GM18951 (cell line): Measurements from ENCODE around the gene IFI44L.

Experiments used
- POLR2A ChIP-seq: IDR thresholded peaks from 4 replicates; pipeline ENCODE4 v1.6.1; 2011; ENCODE audit warnings: mild to moderate bottlenecking; ENCODE audit not compliant: insufficient read length, insufficient read depth; ENCODE audit errors: extremely low read depth
- in situ Hi-C: fragments of 300-500 bp; cut with MboI; formaldehyde crosslinking; loops from one replicate; pipeline ENCODE4 v1.12.0; 2022; ENCODE audit warnings: low sequenced_read_pairs, mixed read lengths, inconsistent platforms; ENCODE audit not compliant: unreplicated experiment

The IFI44L gene

DNA sequence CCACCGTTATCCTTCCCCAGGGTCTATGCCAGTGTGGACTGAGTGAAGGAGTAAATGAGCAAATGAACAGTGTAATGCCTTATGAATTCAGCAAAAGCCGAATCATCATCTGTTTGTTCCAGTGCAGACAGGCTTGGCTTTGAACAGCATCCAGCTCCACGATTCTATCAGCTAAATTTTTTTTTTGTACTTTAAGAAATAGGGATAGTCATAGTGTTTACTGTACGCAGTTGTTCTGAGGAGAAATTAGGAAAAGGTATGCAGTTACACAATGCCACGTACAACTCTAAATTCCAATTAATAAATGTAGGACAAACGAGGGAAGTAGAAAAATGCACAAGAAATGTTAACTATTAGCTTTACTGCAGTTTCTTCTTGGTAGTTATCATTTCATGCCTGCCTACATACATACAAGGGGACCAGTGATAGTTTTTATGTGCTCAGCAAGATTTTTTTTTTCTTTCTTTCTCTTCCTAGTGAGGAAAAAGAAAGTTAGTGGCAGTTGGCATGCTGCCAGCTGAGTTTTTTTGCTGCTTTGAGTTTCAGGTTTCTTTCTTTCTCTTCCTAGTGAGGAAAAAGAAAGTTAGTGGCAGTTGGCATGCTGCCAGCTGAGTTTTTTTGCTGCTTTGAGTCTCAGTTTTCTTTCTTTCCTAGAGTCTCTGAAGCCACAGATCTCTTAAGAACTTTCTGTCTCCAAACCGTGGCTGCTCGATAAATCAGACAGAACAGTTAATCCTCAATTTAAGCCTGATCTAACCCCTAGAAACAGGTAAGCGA is at the start of gene IFI44L:
IFI44L (plus strand) TSS at position 646 of the 777 bp plus-strand sequence. CDS start 7,468 bp downstream, outside the sequence.
- in situ Hi-C loops = no loop called here
- TF ChIP-seq POLR2A = peak; percentile 56

DNA sequence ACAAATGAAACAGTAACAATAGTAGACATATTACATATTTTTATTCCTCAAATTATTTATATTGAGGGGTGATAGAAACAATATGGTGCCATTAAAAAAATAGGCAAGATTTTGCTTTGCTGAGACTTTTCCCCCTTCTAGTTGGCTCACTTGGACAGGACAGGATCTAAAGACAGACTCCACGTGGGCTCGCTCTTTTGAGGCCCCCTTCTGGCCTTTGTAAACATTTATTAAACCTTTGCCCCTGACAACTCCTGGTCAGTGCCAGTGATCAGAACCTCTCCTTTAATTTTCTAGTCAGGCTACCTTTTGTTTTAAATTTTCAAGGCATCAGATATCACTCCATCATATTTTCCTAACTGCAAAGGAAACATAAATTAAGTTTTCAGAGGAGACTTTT is 49.7 kb upstream of the IFI44L start:
- TF ChIP-seq POLR2A = no peak
- in situ Hi-C loops = no loop called here

DNA sequence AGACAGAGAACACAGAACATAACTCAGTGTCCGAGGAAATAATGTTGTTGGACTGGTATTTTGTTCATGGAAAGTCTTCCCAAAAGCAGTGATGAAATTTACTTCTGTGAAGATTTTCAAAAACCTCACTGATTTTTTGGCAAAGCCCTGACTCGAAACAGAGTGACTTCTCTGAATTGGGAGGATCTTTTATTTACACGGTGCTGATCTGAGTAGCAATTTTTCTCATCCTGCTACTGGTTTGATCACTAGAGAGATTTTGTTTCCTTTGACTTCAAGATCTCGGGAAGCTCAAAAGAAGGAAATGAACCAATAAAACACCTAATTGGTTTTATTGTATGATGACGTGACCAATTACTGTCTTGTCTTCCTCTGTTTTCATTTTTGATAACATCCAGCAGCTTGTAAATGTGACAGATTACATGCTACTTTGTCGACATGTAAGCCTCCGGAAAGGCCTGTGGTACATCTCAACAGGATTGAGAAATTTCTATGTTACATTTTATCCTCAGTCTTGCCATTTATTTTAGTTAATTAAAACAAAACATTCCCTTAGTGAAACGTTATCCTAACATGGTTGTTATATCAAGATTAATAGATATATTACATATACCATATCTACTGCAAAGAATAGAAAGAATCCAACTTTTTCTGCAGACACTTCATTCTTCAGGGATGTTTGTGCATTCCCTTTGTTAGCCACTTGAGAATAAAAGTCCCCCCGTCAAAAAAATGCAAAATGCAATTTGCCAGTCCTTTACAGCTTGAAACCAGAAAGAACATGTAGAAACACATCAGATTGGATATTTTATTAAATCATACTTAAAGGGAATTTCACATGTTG is 42.8 kb upstream of the IFI44L start:
- TF ChIP-seq POLR2A = no peak
- in situ Hi-C loops = no loop called here

DNA sequence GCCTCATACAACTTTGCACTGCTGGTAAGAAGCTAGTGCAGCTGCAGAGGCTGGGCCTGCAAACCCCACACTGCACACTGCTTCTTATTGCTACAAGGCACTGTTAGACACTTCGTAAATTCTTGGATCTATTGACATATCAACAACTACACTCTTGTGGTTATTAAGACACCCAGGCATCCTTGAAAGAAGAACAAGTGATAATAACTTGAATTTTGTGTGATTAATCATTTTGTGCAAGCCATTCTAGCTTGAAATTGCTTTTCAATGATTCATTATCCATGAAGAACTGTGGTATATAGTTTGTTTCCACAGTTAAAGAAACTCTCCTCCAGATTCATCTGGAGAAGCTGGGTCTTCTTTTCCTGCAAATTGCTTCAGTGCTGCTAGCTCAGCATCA is 33.7 kb upstream of the IFI44L start:
- in situ Hi-C loops = no loop called here
- TF ChIP-seq POLR2A = no peak

DNA sequence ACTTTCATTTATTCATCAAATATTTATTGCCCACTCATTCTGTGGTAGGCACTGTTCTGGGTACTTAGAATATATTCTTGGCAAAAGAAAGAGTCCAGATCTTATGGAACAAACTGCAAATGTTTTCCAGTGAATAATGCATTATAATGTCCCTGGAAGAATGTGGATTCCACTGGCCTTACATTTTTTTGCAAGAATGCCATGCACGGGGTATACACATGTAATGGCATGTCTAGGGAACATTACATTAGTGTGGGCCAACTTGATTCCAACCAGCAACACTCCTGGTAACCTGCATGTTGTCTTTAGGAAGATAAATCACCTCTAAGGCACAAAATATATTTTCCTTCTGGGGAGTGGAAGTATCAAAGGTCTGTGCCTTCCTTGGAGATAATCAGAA is 33.0 kb upstream of the IFI44L start:
- no peak for TF ChIP-seq POLR2A
- in situ Hi-C loops = no loop called here

DNA sequence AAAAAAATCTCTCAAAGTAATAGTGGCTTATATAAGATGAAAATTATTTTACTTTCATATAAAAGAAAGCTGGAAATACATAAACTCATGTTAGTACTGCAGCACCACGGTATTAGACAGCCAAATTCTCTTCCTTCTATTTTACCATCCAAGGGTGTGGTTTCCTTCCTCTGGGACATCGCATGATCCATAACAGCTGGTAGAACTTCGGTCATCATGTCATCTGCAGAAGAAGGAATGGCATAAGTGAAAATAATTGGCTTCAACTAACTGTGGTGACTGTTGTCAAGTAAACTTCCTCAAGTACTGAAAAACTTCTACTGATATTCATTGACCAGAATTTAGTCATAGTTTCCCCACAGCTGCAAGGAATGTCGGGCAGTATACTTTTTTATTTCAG is 28.3 kb upstream of the IFI44L start:
- in situ Hi-C loops = no loop called here
- TF ChIP-seq POLR2A = no peak

DNA sequence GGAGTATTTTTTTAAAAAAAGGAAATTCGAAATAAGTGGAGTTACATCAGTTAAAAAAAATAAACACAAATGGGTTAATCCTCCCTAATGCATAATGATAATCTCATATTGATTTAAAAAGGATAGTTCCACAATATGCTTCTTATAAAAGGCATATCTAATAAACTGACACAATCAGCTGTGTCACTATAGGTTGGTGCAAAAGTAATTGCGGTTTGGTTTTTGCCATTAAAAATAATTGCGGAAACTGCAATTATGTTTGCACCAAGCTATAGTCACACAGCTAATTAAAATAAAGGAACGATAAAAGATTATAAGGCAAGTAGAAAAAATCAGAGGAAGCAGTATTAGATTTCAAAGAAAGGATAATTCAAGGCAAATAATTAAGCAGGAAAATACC is 21.0 kb upstream of the IFI44L start:
- TF ChIP-seq POLR2A = no peak
- in situ Hi-C loops = no loop called here

DNA sequence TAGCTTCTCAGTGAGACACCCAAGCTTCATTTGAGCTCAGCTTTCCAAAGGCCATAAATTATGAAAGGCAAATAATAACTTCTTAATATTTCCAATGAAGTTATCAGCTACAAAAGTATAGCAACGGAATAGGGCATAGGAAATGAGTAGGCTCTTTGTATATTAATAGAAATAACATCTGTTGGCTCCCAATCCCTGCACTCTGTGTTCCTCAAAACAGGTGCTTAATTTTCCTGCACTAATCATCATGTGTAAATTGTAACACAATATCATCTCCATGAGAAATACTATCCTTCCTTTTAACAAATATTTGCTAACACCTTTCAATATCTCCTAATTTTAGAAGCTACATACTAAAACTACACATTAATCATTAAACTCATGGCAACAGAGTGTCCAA is 19.2 kb upstream of the IFI44L start:
- no peak for TF ChIP-seq POLR2A
- in situ Hi-C loops = loop anchor here (5.0 kb wide), 1 partner anchor 469 kb away; no protein-coding TSS in a partner anchor

DNA sequence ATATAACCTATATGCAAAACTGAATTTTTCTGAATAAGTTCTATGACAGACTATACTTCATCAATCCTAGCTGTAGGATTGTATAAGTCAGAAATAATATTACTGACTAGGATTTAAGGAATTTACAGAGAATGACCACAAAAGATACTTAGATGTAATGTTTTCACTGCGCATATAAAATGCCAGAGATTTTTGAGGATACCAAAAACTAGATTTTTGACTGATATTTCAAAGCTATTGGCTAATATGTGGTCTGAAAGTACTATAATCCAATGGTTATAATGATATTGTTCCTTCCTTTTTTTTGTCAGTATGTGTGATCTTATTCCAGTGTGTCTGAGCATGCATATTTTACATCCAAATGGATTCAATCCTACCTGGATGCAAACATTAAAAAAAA is 17.0 kb upstream of the IFI44L start:
- TF ChIP-seq POLR2A = no peak
- in situ Hi-C loops = loop anchor here (5.0 kb wide), 1 partner anchor 471 kb away; no protein-coding TSS in a partner anchor

DNA sequence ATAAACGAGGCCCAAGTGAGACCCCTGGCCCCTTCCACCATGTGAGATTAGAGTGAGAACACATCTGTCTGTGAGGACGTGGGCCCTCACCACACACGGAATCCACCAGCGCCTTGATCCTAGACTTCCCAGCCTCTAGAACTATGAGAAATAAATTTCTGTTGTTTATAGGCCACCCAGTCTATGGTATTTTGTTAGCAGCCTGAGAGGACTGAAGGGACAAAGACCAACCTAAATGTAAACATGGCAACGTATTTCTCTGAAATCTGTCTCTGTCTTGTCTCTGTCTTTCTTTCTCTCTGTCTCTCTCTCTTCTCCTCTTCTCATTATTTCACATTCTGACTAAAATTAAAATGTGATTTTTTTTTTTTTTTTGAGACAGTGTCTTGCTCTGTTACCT is 15.6 kb upstream of the IFI44L start:
- in situ Hi-C loops = loop anchor here (5.0 kb wide), 1 partner anchor 472 kb away; no protein-coding TSS in a partner anchor
- no peak for TF ChIP-seq POLR2A

DNA sequence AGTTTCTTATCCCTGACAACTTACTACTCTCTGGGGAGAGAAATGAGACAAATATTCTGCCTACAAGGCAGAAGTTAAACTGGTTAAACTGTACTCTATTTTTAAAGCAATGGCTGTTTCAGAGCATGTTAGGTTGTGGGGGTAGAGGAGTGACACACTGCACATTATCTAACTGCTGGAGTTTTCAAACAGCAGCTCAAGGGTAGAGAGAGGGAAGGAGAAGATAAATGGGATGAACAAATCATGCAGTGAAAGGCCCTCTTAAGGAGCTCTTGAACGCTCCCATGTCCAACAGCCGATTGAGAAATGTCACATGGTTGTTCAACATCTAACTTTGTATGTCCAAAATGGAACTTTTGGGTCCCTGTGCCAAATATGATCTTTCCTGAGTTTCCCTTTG is 14.0 kb upstream of the IFI44L start:
- in situ Hi-C loops = no loop called here
- TF ChIP-seq POLR2A = no peak

DNA sequence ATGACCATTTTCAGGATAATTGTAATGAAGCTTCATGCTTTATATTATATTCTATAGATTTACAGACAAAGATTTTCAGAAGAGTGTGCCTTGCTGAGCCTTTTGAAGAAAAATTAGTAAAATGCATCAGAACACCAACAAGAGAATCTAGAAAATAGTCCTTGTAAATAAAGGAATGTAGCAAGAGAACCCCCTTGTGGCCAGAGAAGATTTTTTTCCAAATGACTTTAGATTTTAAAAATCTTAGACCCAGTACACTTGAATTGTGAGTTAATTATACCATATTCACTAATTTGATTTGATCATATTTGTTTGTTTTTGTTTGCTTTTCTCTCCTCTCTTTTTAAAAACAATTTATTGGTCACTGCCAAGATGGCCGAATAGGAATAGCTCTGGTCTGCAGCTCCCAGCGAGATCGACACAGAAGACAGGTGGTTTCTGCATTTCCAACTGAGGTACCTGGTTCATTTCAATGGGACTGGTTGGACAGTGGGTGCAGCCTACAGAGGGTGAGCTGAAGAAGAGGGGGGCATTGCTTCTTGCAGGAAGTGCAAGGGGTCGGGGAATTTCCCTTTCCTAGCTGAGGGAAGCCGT is 12.8 kb upstream of the IFI44L start:
- TF ChIP-seq POLR2A = no peak
- in situ Hi-C loops = no loop called here

DNA sequence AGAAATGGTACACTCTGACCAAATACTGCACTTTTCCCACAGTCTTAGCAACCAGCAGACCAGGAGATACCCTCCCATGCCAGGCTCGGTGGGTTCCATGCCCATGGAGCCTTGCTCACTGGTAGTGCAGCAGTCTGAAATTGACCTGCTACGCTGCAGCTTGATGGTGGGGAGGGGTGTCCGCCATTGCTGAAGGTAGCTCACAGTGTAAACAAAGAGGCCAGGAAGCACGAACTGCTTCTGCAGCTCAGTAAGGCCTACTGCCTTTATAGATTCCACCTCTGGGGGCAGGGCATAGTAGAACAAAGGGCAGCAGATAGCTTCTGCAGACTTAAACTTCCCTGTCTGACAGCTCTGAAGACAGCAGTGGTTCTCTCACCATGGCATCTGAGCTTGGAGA is 12.3 kb upstream of the IFI44L start:
- TF ChIP-seq POLR2A = no peak
- in situ Hi-C loops = no loop called here

DNA sequence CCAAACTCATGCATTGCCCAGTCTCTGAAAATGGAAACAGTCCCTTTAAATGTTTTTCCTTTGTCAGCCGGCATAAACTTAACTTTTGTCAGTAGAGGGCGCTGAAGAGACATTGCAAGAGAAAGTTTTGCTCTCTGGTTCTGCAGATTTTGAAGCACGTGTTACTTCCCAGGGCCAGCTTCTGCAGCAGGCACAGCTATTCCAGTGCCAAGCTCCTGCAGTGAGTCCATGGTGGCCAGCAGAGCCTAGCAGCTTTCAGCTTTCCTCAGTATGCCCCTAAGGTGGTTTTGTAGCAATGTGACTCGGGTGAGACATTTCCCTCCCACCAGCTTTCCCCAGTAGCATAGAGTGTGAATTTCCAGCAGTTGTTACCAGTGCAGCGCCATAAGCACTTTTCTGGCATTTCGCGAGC is 2.6 kb upstream of the IFI44L start:
- TF ChIP-seq POLR2A = no peak
- in situ Hi-C loops = no loop called here

DNA sequence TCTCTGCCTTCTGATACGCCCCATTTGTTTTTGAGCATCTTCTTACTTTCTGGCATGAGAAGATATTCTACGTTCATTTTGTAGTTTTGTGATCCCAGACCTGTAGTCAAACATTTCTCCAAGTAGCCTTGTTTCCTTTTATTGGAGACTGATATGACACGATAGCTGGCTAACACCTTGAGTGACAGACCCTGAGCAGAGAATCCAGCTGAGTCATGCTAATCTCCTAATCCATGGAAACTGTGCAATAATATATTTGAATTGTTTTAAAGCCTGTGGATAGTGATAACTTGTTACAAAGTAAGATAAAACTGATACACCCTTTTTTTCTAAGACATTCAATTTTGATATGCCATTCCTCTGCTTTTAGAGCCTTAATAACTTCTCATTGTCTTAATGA is 1.2 kb upstream of the IFI44L start:
- no peak for TF ChIP-seq POLR2A
- in situ Hi-C loops = no loop called here
